Fibroblast of mammary gland (primary cell): ENCODE measurements around the gene IFNGR2.
A peak's percentile ranks its signal among the peaks of the same experiment; 100 is the strongest.
"Not testable (repeated sequence)": the region's sequence is repeated elsewhere in the genome, so short reads cannot be mapped to it uniquely, and the experiment has no call there.

ENCODE experiments used
- DNase-seq: peaks from one replicate; pipeline ENCODE4 v3.0.0-alpha.2; 2010; ENCODE audit warnings: low read depth
- H3K4me3 ChIP-seq: 2 replicates; pipeline ENCODE4 v1.5.1; 2011; ENCODE audit warnings: low read depth, mild to moderate bottlenecking, low read length, moderate library complexity; ENCODE audit not compliant: control insufficient read depth
- TF ChIP-seq, protein P1 (sequence below): conservative IDR thresholded peaks from 2 replicates; pipeline ENCODE4 v1.5.1; 2011; ENCODE audit warnings: low read depth, low read length, inconsistent platforms; ENCODE audit not compliant: control insufficient read depth, insufficient read depth

The IFNGR2 gene

GRCh38 chr21:33360881-33361602, 42.2 kb upstream of the IFNGR2 start:
- DNase-seq, result peak; percentile 90
- TF ChIP-seq, protein P1, sequence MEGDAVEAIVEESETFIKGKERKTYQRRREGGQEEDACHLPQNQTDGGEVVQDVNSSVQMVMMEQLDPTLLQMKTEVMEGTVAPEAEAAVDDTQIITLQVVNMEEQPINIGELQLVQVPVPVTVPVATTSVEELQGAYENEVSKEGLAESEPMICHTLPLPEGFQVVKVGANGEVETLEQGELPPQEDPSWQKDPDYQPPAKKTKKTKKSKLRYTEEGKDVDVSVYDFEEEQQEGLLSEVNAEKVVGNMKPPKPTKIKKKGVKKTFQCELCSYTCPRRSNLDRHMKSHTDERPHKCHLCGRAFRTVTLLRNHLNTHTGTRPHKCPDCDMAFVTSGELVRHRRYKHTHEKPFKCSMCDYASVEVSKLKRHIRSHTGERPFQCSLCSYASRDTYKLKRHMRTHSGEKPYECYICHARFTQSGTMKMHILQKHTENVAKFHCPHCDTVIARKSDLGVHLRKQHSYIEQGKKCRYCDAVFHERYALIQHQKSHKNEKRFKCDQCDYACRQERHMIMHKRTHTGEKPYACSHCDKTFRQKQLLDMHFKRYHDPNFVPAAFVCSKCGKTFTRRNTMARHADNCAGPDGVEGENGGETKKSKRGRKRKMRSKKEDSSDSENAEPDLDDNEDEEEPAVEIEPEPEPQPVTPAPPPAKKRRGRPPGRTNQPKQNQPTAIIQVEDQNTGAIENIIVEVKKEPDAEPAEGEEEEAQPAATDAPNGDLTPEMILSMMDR, result peak; percentile 94
- H3K4me3 ChIP-seq, result no peak overlapping the region

GRCh38 chr21:33362044-33362555, 41.1 kb upstream of the IFNGR2 start:
- no peak overlapping the region for H3K4me3 ChIP-seq
- TF ChIP-seq, protein P1, result no peak
- no peak for DNase-seq

DNA sequence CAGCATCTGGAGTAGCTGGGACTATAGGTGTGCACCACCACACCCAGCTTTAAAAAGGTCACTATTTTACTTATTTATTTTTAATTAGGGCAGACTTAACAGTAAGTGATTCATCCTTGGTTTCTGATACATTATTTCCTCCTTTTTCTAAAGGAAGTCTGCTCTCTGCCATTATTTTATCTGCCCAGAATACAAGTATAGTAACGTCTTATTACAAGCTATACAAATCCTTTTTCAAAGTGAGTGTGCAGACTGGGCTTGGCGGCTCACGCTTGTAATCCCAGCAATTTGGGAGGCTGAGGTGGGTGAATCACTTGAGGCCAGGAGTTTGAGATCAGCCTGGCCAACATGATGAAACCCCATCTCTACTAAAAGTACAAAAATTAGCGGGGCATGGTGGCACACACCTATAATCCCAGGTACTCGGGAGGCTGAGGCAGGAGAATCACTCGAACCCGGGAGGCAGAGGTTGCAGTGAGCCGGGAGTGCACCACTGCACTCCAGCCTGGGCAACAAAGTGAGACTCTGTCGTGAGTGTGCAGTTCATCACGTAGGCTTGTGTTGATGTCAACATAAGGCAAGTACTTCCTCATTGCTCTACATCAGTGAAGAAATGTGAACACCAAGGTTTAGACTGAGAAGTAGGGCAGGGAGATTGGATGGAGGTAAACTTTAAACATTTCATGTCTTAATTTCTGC, 39.2 kb upstream of the IFNGR2 start:
- not testable (repeated sequence) for DNase-seq, H3K4me3 ChIP-seq

GRCh38 chr21:33364830-33365229, 38.4 kb upstream of the IFNGR2 start:
- no peak for DNase-seq
- no peak overlapping the region for H3K4me3 ChIP-seq
- TF ChIP-seq, protein P1, result no peak

DNA sequence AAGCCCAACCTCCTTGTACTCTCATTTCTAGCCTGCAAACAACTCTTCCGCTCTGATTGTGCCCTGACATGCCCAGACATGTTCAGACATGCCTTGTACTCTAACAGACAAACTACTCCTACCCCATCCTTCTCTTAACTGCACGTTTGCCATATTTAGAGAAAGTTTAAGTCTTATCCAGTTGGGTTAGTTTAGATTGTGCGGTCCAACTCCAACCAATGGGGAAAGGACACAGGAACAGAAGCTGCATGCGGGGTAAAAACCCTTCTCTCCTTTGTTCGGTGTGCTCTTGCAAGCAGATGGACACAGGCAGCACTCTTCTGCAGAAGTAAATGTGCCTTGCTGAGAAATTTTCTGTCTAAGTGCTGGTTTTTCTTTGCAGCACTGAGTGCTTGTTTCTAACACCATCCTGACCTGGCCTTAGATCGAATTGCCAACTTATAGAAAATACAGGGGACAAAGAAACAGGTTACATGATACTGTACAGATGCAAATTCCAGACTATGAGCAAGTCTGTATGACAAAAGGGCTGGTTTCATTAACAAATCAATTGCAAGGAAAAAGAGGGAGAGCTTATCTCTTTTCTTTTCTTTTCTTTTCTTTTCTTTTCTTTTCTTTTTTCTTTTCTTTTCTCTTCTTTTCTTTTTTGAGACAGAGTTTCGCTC, 35.8 kb upstream of the IFNGR2 start:
- DNase-seq, result peak; percentile 28
- TF ChIP-seq, protein P1, result no peak
- no peak overlapping the region for H3K4me3 ChIP-seq

GRCh38 chr21:33368124-33368523, 35.1 kb upstream of the IFNGR2 start:
- no peak for DNase-seq
- TF ChIP-seq, protein P1, result no peak
- H3K4me3 ChIP-seq, result no peak overlapping the region

DNA sequence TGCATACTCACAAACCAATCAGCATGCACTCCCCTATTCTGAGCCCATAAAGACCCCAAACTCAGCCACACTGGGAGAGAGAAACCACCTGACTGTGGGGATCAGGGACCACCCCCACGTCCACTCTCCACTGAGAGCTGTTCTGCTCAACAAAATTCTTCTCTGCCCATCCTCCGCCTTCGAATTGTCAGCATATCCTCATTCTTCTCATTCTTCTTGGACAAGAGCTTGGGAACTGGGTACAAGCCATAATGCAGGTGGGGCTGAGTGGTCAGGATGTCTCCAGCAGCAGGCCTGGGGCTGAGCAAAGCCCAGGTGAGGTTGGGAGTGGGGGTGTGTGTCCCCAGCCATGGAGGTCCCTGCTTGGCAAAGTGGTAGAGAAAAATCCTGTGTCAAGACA, 34.6 kb upstream of the IFNGR2 start:
- H3K4me3 ChIP-seq, result no peak overlapping the region

More for the DNA sequence above, 34.6 kb upstream of the IFNGR2 start:
- no peak for DNase-seq
- TF ChIP-seq, protein P1, result no peak
